A549 (cell line): ENCODE measurements around the gene CPA4. TPM values are rescaled to one million over a fixed set of nuclear protein-coding genes. Genes with fewer than 3 reads are reported as not detected.

Experiments
- ATAC-seq, 2 experiments: fragments of 200-7000 bp in 1 of 2; fragments of >200 bp in 1 of 2; cut with Nextera tagmentation in 1 of 2; cut with Tn5 transposase in 1 of 2; 3 replicates each; pipeline versions ENCODE4 v1.8.0 to v1.9.1; 2018 to 2020; ENCODE audit warnings: mild to moderate bottlenecking in 1 of 2, moderate library complexity in 1 of 2
- CTCF ChIA-PET: fragments of 300-600 bp; sonication (Branson Sonifier 250); formaldehyde crosslinking; extraction: SDS; loops from one replicate; lab custom pipeline; 2021; ENCODE audit warnings: antibody characterized with exemption, inconsistent platforms; lab: Yijun Ruan, JAX
- POLR2A ChIA-PET: fragments of 350-600 bp; formaldehyde crosslinking; extraction: SDS; loops from one replicate; lab custom pipeline; 2021; ENCODE audit warnings: antibody characterized with exemption, inconsistent platforms; lab: Yijun Ruan, JAX
- DNase-seq, 2 experiments: peaks; one replicate each; pipeline versions ENCODE4 v3.0.0 to v3.0.0-alpha.2; 2011 to 2016; ENCODE audit warnings: low read depth in 1 of 2, low spot score in 1 of 2
- FAIRE-seq: peaks from 2 replicates; lab custom pipeline; 2011; peaks lifted over from hg19 to GRCh38; lab: Jason Lieb, UNC
- H3K27ac ChIP-seq, 2 experiments: fragments of >200 bp; sonication (Bioruptor Twin); formaldehyde crosslinking; 3 replicates each; pipeline ENCODE4 v1.5.1; 2016 to 2017
- H3K4me1 ChIP-seq: fragments of >200 bp; sonication (Bioruptor Twin); formaldehyde crosslinking; 3 replicates; pipeline ENCODE4 v1.6.1; 2016
- H3K4me2 ChIP-seq: fragments of >200 bp; sonication (Bioruptor Twin); formaldehyde crosslinking; 3 replicates; pipeline ENCODE4 v1.6.1; 2016
- H3K4me3 ChIP-seq: fragments of >200 bp; sonication (Bioruptor Twin); formaldehyde crosslinking; 3 replicates; pipeline ENCODE4 v1.5.1; 2016
- H3K9me3 ChIP-seq: fragments of >200 bp; sonication (Bioruptor Twin); formaldehyde crosslinking; 3 replicates; pipeline ENCODE4 v1.6.1; 2016
- BCL3 ChIP-seq: fragments of >200 bp; sonication (Bioruptor Twin); formaldehyde crosslinking; IDR thresholded peaks from 3 replicates; pipeline ENCODE4 v1.6.1; 2016
- CBX2 ChIP-seq: fragments of 200-600 bp; sonication (generic); IDR thresholded peaks from 2 replicates; pipeline ENCODE4 v1.6.1; 2016; ENCODE audit warnings: low read depth, mild to moderate bottlenecking, borderline replicate concordance
- CEBPB ChIP-seq, 2 experiments: fragments of >200 bp in 1 of 2; sonication (Bioruptor Twin) in 1 of 2; formaldehyde crosslinking in 1 of 2; IDR thresholded peaks; 2 replicates each; pipeline ENCODE4 v1.6.1; 2012 to 2016
- CHD4 ChIP-seq: fragments of 200-600 bp; sonication (generic); IDR thresholded peaks from 2 replicates; pipeline ENCODE4 v1.6.1; 2016; ENCODE audit warnings: antibody characterized with exemption, mild to moderate bottlenecking, borderline replicate concordance
- EP300 ChIP-seq, 2 experiments: fragments of >200 bp; sonication (Bioruptor Twin); formaldehyde crosslinking; IDR thresholded peaks; 2 replicates in 1 of 2; 3 replicates in 1 of 2; pipeline ENCODE4 v1.6.1; 2016 to 2017
- JUN ChIP-seq, 2 experiments: fragments of >200 bp; sonication (Bioruptor Twin); formaldehyde crosslinking; IDR thresholded peaks; 2 replicates in 1 of 2; 3 replicates in 1 of 2; pipeline ENCODE4 v1.6.1; 2016 to 2017
- KDM5A ChIP-seq: fragments of 200-600 bp; sonication (generic); IDR thresholded peaks from 2 replicates; pipeline ENCODE4 v1.6.1; 2016; ENCODE audit warnings: antibody characterized with exemption, mild to moderate bottlenecking
- NPAS2 ChIP-seq: fragments of 250-450 bp; sonication (Bioruptor Pico); IDR thresholded peaks from 2 replicates; pipeline ENCODE4 v1.8.0; 2022; ENCODE audit warnings: mild to moderate bottlenecking, moderate library complexity, borderline replicate concordance
- NR3C1 ChIP-seq: fragments of >200 bp; sonication (Bioruptor Twin); formaldehyde crosslinking; IDR thresholded peaks from 3 replicates; pipeline ENCODE4 v1.6.1; 2017
- PBX3 ChIP-seq: IDR thresholded peaks from 2 replicates; pipeline ENCODE4 v1.6.1; 2012
- RCOR1 ChIP-seq: fragments of 150-350 bp; IDR thresholded peaks from 2 replicates; pipeline ENCODE4 v1.6.1; 2014; ENCODE audit warnings: antibody characterized with exemption, low read length, low read depth
- RFX5 ChIP-seq: fragments of 450-650 bp; IDR thresholded peaks from 2 replicates; pipeline ENCODE4 v1.7.1; 2014; ENCODE audit warnings: antibody characterized with exemption, mild to moderate bottlenecking, moderate library complexity
- SMC3 ChIP-seq: fragments of >200 bp; sonication (Bioruptor Twin); formaldehyde crosslinking; IDR thresholded peaks from 3 replicates; pipeline ENCODE4 v1.6.1; 2018; ENCODE audit warnings: inconsistent platforms
- WGBS: methylation state at CpG from one replicate; pipeline ENCODE4 v1.1.6; 2017; ENCODE audit errors: missing lambda C conversion rate; 5-methylcytosine and 5-hydroxymethylcytosine counted together
- polyA plus RNA-seq, 4 experiments: library from polyadenylated mRNA; depleted of rRNA in 3 of 4; stranded (reverse); fragments of >200 nt; fragmentation: RNase III in 1 of 4; extraction: RNeasy Plus Mini Kit Qiagen cat#74134 plus additional on column Dnase treatment in 1 of 4; gene quantifications; 2 replicates in 3 of 4; 3 replicates in 1 of 4; pipeline ENCODE4 v1.2.3, GENCODE V29; 2011 to 2017
- TF ChIP-seq, protein P1 (sequence below): fragments of 200-600 bp; sonication (generic); IDR thresholded peaks from 2 replicates; pipeline ENCODE4 v1.6.1; 2016; ENCODE audit warnings: antibody characterized with exemption, mild to moderate bottlenecking, moderate library complexity
- TF ChIP-seq, protein P2 (sequence below): fragments of 250-450 bp; sonication (Bioruptor Pico); IDR thresholded peaks from 2 replicates; pipeline ENCODE4 v1.5.0; 2021; ENCODE audit warnings: mild to moderate bottlenecking, moderate library complexity, borderline replicate concordance

The CPA4 gene
- polyA plus RNA-seq, 2 of the 4 experiments (the other 2 are of a cell fraction) = 1.0 to 7.7 TPM

DNA sequence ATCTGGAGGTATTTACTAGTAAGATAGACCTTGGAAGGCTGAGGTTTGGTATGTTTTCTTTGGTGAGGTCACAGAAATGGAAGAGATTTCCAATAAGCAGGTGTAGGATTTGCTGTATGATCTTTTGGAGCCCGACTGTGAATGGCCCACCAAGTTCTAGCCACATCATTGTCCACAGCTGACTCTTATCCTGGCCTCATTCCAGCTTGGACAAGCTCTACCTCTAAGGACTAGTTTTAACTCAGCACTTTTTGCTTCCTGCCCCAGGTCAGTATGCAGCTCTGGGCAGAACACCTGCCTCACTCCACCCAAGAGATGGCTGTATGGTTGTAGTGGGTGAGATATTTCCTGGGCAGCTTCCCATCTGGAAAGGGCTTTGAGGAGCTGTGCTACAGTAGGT lies 6.1 kb upstream of the CPA4 start (continued):
- TF ChIP-seq, protein P1, sequence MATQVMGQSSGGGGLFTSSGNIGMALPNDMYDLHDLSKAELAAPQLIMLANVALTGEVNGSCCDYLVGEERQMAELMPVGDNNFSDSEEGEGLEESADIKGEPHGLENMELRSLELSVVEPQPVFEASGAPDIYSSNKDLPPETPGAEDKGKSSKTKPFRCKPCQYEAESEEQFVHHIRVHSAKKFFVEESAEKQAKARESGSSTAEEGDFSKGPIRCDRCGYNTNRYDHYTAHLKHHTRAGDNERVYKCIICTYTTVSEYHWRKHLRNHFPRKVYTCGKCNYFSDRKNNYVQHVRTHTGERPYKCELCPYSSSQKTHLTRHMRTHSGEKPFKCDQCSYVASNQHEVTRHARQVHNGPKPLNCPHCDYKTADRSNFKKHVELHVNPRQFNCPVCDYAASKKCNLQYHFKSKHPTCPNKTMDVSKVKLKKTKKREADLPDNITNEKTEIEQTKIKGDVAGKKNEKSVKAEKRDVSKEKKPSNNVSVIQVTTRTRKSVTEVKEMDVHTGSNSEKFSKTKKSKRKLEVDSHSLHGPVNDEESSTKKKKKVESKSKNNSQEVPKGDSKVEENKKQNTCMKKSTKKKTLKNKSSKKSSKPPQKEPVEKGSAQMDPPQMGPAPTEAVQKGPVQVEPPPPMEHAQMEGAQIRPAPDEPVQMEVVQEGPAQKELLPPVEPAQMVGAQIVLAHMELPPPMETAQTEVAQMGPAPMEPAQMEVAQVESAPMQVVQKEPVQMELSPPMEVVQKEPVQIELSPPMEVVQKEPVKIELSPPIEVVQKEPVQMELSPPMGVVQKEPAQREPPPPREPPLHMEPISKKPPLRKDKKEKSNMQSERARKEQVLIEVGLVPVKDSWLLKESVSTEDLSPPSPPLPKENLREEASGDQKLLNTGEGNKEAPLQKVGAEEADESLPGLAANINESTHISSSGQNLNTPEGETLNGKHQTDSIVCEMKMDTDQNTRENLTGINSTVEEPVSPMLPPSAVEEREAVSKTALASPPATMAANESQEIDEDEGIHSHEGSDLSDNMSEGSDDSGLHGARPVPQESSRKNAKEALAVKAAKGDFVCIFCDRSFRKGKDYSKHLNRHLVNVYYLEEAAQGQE = no peak
- TF ChIP-seq EP300 (IDR thresholded peaks at IDR 0.05) (no peak), KDM5A (no peak)
- TF ChIP-seq, all 56 proteins: peak for 0

DNA sequence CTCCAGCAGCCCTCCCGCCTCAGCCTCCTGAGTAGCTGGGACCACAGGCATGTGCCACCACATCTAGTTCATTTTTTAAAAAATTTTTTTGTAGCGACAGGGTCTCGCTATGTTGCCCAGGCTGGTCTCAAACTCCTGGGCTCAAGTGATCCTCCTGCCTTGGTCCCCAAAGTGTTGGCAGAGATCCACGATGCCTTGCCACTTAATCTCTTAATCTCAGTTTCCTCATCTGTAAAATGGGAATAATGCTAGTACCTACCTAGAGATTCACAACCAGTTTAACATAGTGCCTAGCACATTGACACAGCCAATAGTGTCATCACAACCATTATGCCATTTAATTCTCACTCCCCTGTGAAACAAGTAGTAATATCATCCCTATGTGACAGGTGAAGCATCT lies 4.8 kb upstream of the CPA4 start:
- no peak for FAIRE-seq
- Histone ChIP-seq H3K4me3 (no peak overlapping the region), H3K4me1 (peaks cover 33% of the 10 kb centered on the region), H3K4me2 (no peak overlapping the region), H3K27ac (no peak overlapping the region), H3K9me3 (no peaks in the 10 kb centered on the region)
- ChIA-PET POLR2A (no interaction called here), CTCF (no interaction called here)
- no peak for TF ChIP-seq RFX5
- no peak for TF ChIP-seq EP300 (IDR thresholded peaks at IDR 0.05)
- no peak for TF ChIP-seq NR3C1
- no peak for TF ChIP-seq JUN (IDR thresholded peaks at IDR 0.05)
- no peak for TF ChIP-seq NPAS2 (CRISPR knock-in tag)
- no peak for TF ChIP-seq SMC3
- no peak for TF ChIP-seq CHD4
- TF ChIP-seq, protein P2, sequence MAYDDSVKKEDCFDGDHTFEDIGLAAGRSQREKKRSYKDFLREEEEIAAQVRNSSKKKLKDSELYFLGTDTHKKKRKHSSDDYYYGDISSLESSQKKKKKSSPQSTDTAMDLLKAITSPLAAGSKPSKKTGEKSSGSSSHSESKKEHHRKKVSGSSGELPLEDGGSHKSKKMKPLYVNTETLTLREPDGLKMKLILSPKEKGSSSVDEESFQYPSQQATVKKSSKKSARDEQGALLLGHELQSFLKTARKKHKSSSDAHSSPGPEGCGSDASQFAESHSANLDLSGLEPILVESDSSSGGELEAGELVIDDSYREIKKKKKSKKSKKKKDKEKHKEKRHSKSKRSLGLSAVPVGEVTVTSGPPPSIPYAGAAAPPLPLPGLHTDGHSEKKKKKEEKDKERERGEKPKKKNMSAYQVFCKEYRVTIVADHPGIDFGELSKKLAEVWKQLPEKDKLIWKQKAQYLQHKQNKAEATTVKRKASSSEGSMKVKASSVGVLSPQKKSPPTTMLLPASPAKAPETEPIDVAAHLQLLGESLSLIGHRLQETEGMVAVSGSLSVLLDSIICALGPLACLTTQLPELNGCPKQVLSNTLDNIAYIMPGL (CRISPR knock-in tag) = no peak
- no peak for TF ChIP-seq KDM5A
- no peak for TF ChIP-seq PBX3
- no peak for TF ChIP-seq BCL3
- no peak for TF ChIP-seq RCOR1
- no peak for TF ChIP-seq CEBPB (IDR thresholded peaks at IDR 0.05)
- no peak for TF ChIP-seq CBX2
- TF ChIP-seq, protein P1 = no peak
- ATAC-seq = no peak
- DNase-seq = no peak
- WGBS = 77% methylated on average over 4 of the region's 4 CpGs
